ENCODE measurements around the gene MAML3.

MAML3 gene

DNA sequence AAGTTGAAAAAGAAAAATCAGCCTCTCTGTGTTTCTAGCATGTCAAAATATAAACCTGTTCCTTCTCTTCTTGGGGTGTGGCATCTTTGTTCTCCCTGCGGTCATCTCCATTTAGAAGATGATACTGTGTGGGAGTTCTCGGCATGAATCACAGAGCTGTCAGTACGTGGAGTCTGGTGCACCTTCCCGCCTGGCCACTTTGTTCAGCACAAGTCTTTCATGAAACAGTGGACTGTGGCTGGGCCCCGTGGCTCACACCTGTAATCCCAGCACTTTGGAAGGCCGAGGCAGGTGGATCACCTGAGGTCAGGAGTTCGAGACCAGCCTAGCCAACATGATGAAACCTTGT lies 166.5 kb downstream of the MAML3 start:
- FAIRE-seq = no peak

DNA sequence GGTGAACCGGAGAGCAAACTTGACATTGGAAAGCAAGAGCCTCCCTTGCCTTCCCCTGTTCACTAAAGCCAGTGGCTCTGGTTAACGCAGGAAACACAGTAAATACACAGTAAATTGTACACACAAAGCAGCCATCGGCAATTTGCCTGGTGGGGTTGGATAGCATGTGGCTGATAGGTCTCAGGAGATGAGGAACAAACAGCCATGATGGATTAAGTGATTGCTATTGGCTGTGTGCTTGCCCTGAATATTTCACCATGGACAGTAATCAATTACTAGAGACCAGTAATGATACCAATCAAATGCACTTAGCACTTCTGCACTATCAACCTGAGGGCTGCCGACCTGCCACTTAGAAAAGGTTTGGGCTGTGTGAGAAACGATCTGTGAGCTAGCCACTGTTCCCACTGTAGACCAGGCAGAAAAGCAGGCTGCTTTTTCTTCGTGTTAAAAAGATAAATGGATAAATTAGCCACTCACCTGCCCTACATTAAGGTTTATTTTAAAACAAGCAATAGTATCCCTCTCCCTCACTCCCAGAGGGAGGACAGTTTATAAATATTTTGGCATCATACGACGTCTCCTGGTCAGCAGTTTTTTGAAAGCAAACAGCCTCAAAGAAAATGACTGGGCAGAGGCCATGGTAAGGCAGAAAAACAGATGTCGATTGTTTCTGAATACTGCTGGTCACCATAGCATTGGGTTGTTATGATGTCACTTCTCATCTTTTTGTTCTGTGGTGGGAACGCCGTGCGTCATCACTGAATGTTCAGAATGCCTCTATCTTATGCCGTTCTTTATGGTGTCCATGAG lies 167.1 kb downstream of the MAML3 start:
- FAIRE-seq = peak; percentile 93

DNA sequence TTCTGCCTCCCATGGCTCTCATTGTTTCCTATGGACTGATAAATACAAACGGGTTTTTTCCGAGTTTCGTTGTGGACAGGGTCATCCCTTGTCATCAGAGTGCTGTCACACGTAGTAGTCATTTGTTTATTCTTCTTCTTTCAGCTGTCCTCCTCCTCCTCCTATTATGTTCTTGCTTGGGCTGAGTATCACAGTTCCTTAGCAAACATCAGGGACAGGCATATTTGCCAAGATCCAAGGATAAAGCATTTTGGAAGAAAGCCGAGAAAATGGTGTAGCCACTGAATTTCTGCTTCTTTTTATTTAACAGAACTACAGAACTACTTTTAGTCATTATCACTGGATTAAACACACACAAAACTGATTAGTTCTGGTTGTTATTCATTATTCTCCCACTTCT lies 167.9 kb downstream of the MAML3 start:
- no peak for FAIRE-seq

DNA sequence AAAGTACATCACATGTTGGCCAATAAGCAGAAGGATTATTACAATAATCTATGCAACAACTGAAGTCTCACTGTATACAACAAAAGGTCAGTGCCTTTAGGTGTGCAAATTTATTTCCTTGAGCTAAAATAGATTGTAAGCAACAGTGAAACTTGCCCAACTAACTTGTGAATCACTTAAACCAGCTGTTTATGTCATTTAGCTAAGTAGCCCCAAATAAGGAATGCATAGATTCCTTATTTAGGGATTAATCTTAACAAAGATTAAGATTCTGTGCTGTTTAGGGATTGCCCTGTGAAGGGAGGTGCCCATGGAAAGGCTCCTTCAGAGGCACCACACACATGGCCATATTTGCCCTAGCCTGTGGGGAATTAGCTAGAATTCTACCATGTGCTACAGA lies 168.6 kb downstream of the MAML3 start:
- FAIRE-seq = no peak

DNA sequence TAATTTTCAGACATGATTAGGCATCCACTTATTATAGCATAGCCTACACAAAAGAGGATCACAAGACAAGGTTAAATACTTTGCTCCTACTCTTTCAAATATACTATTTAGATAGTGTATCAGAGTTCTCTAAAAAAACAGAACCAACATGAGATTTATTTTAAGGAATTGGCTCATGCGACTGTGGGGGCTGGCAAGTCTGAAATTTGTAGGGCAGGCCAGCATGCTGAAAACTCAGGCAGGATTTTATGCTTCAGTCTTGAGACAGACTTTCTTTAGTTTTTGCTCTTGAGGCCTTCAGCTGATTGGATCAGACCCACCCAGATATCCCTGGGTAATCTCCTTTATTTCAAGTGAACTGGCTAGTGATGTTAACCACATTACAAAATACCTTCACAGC lies 169.5 kb downstream of the MAML3 start:
- FAIRE-seq = no peak

DNA sequence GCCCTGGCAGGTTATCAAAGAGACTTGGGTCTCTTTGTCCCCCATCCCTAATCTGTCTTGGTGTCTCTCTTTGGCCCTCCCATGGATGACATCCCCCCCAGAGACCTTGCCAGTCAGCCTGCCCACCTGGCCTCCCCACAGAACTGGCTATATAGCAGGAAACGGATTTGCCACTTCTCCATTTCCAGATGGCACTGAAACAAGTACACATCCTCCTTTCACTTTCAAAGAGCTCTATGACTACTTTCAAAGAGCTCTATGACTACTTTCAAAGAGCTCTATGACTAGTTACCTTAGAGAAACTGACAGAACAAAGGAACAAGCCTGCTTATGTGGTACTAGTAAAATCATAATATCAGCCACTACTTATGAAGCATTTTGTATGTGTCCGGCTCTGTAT lies 175.3 kb downstream of the MAML3 start:
- no peak for FAIRE-seq

DNA sequence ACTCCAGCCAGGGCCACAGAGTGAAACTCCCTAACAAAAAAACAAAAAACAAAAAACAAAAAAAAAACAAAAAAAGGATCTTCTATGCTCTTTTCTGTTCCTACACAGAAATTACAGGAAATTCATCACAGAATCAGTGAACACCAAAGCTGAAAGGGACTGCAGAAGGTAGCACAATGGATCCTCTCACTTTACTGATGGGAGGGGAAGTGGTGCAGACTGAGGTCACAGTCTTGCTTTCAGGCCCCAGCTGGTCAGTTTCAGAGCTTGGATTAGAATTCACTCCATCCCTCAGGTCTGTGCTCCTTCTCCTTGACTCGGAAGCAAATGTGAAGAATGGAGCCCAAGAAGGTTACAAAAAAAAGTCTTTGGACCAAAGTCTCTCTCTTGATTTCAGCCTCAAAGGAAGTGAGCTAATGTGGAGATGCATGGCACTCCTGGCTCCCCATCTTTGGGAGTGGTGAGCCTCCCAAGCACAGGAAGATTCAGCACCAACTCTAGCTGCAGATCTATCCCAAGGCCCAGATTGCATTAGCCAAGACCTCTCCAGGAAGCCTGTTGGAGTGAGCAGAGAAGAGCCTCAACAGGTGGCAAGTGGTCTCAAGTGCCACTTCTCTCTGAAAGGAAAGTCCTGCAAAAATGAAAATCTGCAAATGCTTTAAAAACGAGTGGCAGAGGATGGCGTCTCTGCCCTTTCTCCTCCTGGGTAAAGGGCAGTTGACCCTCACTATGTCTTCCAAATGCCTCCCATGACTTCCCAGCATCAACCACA lies 176.0 kb downstream of the MAML3 start:
- no peak for FAIRE-seq

DNA sequence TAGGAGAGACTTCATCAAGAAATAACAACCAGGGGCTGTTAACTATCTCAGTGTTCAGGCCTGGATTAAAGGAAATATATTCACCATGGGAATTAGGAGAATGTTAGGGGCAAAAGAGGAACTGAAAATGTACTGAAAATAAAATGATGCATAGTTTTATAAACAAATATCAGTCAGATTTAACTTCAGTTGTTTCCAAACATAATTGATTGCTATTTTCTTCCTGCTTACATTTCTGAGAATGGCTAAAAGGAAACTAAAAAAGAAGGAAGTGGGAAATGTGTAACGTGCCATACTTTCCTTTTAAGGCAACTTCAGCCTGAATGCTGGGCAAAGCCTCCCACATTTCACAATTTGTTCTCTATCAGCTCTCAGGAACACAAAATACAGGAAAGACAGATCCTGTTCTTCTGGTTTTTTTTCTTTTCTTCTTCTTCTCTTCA lies 178.1 kb downstream of the MAML3 start:
- peak; percentile 69 for FAIRE-seq

DNA sequence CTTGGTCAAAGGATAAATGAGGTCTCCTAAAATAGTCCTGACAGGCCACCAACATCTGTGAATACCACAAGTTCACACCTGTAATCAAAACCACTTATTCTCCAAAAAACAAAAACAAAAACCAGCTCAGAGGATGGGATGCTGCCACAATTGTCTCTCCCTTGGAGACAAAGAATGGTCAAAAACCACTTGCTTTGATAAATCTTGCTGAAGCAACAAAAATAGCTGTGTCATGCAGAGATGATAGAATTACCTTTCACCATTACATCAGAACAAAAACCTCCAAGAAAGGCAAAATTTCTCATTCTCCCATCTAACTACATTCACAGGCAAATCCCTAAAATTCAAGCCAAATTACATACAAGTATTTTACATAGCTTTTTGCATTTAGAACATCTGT lies 180.4 kb downstream of the MAML3 start:
- no peak for FAIRE-seq

DNA sequence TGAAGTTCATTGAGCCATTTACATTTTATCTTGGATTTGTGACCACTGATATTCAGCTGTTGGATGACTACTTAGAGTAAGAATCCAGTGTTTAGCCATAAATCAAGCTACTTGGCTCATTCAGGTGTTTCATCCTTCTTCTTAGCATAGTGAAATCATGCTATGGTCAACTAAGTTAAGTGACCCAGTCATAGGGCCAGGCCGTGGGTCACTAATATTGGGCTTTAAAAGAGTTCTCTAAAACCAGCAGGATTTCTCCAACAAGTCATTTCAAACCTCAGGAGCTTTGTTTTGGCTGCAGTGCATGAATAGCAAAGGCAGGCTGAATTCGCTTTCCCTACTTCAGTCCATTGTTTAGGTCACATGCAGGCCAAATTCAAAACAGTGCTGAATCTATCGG lies 181.0 kb downstream of the MAML3 start:
- FAIRE-seq = no peak

DNA sequence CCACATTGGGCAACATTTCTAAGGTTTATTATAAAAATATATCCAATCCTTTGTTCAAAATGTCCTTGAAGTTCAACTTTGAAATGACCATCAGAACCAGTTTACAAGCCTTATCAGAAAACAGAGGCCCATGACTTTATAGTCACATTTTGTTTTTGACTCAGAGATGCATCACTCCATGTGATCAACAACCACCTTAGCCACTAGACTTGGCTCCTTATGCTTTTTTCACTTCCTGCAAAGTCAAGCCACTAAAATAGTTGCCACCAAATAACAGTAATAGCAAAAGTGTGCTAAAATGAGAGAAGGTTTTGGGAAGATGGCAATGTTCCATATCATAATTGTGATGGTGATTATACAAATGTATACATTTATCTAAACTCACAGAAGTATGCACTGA lies 181.7 kb downstream of the MAML3 start:
- FAIRE-seq = no peak

DNA sequence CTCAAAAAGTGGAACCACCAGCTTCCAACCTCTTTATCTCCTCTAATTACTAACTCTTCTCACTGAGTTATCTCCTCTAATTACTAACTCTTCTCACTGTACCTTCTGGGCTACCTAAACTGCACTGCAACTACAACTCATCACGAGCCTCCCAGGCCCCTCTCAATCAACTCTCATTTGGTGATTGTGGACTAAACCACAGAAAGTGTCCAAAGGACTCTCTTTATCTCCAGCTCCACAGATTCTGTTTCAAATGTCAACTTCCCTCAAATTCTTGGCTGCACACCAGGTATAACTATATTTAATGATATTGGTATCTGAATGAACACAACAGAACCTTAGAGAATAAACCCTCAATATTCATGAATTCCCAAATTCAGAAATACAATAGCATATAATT lies 182.9 kb downstream of the MAML3 start:
- FAIRE-seq = no peak

DNA sequence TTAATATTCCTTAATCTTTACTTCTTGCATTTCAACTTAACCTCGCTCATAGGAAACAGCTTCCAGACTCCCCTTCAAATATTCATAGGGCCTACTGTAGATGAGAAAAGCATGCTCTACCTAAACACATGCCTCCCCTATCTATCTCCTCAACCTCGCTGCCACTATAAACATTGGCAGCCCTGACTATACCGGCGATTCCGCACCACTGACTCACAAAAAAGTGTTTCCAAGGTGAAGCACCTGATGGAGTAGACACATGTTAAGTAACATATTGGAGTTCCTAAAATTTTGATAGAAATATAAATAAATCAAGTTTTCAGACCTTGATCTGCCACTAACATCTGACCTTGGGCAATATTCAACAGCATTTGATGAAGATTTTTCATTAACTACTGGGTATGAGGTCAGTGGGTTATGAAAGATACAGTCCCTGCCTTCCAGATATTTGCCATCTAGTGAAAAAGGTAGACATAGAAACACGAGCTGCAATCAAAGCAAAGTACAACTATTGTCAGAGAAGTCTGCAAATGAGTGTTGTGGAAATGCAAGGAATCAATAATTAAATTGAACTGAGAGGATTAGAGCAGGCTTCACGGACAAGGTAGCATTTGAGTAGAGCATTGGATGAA lies 184.2 kb downstream of the MAML3 start:
- peak; percentile 49 for FAIRE-seq

DNA sequence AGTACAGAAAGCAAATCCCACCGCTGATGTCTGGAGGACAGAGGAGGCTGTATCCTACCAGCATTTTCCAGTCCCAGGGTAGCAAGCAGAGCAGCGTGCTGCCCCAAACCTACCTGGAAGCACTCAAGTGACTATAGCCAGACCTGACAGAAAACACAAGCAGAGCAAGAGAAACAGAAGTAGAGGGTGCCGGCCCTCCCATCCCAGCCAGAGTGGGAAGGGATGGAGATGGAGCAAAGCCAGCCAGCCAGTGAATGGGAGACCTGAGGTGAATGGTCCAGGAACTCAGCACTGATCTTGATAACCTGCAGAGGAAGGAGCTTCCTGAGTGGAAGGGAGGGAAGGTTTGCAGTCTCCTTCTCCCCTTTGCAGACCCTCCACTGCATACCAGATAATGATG lies 185.2 kb downstream of the MAML3 start:
- no peak for FAIRE-seq

DNA sequence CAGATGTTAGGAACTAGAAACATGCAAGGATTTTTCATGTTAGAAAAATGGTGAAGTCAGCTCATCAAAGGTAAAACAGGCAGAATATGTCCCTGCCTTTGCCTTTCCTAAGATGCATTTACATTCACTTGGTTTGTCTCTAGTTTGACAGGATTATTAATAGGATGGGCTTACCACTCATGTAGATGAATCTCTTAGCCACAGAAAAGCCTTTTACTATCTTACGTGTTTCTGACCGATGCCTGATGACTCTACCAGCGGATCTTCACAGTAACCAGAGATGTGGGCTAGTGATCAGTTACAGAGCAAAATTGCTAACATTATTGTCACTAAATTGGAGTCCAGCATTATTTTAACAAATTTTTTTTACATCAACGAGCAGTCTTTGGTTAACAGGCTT lies 187.6 kb downstream of the MAML3 start:
- FAIRE-seq = no peak

DNA sequence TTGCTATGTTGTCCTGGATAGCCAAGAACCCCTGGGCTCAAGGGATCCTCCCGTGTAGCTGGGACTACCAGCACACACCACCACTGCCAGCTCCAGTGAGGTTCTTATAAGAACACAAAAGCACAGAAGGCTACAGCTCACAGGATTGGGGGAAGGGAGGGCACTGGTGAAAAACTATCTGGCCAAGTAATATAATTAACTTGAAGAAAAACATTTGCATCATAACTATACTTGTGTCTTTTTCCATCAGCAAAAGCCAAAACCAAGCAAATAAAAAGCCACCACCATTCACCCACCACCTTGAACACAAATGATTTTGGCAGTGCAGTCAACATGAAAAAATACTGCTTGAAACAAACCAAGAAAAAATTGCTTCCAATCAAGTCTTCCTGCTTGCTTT lies 188.2 kb downstream of the MAML3 start:
- no peak for FAIRE-seq

DNA sequence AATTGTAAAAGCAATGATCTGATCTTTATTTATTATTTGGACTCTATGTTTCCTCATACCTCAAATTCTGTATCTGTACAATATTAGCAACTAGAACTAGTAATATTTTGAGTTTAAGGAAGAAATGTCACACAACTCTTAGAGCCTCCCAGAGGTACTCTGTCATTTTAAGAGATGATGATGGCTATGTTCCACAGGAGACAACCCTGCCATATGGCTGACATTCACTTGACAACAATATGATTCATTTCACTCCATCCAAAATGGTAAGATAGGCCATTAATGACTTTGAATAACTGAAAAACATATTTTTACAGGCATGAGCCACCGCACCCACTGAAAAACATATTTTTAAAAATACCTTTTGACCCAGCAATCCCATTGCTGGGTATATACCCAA lies 190.3 kb downstream of the MAML3 start:
- FAIRE-seq = no peak

DNA sequence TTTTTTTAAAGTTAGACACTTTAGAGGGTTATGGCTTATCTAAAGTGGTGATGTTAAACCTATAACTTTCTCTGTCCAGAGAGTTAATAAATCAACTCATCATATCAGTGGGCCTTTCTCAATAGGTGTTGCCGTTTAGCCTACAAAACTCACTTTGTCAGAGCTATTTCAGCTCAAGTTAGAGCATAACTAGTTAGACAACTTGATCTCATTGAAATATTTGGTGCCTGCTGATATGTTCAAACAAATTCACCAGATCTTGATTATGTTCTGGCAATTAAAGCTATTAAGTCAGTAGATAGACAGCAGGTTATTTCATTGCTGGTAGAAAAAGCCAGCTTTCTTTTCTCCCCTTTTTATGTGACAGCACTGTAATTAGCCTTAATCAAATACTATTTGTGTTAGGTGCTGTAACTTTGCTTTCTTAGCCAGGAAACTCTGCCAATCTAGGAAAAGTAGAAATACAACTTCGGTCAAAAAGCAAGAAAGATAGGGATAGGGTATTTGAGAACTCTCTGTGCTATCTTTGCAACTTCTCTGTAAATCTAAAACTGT lies 191.8 kb downstream of the MAML3 start:
- peak; percentile 47 for FAIRE-seq

DNA sequence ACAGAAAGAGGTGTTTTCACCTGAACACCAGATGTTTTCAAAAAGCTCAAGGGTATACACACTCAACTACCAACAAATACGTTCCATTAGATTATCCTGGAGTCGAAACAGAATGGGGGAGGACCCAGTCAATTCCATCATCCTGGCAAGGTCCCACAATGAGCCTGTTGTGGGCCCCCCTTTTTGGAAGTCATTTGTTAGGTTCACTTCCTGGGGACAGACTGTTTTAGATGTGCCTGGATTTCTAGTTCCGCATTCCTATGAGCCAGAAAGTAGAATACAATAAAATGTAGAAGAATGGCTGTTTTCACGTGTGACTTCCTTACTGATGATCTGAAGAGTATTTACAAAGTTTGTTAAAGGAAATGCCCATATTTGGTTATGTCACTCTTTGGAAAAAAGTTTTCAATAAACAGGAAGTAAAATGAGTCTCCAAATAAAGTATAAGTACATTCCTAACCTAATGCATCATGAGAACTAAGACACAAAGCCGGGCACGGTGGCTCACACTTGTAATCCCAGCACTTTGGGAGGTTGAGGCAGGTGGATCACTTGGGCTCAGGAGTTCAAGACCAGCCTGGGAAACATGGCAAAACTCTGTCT lies 192.5 kb downstream of the MAML3 start:
- FAIRE-seq = no peak

DNA sequence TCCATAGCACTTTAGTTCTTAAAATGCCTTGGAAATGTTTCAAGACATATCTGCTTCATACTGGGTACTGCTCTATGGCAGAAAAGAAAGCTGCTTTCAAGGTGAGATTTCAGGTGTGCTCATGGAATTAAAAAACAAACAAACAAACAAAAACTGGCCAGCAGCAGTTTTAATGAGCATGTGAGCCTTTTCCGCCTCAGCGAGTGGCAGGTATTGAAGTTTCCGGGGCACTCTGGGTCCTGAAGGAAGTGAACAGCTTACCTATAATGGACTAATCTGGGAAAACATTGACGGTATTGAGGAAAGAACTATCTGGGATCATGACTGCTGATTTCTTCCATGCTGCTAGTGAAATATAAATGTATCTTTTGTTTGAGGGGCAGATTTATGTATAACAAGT lies 194.6 kb downstream of the MAML3 start:
- FAIRE-seq = no peak

DNA sequence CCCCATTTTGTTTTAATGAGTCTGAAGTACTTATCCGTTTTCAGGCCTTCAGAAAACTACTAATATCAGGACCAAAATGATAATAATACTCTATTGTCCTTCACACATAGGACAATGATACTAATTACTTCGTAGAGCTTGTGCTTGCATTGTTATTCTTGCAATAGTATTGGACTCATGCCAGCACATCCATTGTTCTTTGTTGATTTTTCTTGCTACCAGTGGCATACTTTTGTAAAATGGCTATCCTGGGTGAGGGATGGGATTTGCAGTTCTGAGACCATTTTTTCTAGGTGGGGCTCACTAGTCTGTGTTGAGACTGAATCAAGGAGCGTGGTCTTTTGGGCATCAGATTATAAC lies 195.3 kb downstream of the MAML3 start:
- no peak for FAIRE-seq

DNA sequence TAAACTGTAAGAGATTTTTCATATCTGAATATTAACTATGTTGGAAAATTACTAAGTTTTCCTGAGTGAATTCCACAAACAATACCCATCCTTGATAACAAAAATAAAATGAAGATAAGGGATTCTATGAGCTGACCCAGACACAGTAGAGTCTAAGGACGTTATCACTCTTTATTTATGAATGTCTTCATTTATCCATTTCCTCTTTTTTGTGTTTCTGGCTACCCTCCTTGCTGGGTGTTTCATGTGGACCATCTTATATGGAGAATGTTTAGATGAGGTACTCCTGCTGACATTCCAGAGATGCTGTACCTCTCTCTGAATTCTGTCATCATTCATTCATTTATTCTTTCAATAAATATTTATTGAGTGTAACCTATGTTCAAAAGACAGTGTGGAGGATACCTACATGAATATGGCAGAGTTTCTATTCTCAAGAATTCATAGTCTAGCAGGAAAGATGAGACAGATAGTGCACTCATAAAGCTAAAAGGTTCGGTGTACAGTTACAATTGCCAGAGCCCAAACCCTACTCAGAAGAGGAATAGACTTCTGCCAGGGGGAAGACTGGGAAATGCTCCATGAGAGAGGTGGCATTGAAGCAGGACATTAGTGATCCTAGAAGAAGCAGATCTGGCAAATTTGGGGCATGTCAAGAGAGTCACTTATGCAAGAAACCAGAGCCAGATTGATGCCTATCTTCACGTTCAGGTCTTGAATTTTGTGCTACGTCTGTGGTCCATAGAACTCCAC lies 195.8 kb downstream of the MAML3 start:
- FAIRE-seq = no peak

DNA sequence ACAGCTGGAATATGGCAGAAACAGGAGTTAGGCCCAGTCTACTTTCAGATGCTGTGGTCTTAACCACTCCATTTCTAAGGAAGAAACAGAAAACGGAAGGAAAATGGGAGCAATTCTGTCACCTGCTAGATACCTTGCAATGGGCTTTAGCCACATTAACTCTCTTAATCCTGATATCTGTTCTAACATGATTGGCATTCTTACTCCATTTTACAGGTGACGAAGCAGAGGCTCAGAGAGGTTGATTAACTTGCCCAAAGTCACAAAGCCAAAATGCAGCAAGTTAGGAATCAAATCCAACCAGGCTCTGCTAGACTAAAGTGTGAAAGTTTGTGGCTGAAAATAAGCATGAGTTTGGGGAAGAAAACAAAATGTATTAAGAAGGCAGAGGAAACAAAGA lies 196.9 kb downstream of the MAML3 start:
- no peak for FAIRE-seq

Measured in islet of Langerhans (tissue), 1 donor.